ENCODE data around the gene SLC27A6.

Gene SLC27A6

DNA sequence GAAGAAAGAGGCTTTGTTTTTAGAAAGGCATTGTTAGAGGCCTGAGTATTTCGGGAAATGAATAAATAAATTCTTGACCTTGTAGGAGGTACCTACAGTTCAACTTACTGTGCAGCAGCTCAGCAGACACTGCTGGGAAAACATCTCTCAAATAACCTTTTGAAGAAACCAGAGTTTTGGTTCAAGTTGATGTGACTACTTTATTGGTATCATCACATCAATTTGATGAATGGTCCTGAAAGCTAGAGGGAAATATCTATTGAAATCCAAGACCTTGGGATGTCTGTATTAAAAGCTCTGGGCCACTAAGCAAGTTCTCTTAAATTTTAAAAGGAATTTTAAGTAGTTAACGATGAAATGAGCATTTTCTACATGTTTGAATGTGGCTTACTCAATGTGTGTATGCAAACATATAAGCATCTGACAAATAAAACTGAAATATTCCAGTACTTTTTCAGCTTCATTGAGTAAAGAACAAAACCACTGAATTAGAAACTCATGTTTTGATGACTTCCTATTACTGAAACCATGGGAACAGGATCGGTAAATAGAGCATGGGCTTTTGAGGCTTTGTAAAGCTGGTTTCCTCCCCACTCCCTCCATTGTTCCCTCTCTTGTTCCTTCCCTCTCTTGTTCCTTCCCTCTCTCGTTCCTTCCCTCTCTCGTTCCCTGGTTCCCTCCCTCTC lies 36.7 kb downstream of the SLC27A6 start:
- H3K36me3 ChIP-seq (ENCODE audit: control insufficient read depth, insufficient read depth, low read length), result no peaks in the 10 kb centered on the region
- no CpG with 5 or more reads among the region's 5 CpGs for WGBS (ENCODE audit: insufficient coverage, insufficient read length)
- H3K4me1 ChIP-seq (ENCODE audit: control insufficient read depth, insufficient read depth, low read length), result peaks cover 2% of the 10 kb centered on the region; the same call in 1 of the 2 replicates
- H3K27ac ChIP-seq (ENCODE audit: low read length), result no peak overlapping the region
- H3K4me3 ChIP-seq (ENCODE audit: low read length), result no peak overlapping the region
- no peaks in the 10 kb centered on the region for H3K27me3 ChIP-seq (ENCODE audit: control insufficient read depth, insufficient read depth, low read length)
- H3K9me3 ChIP-seq (ENCODE audit: control insufficient read depth, insufficient read depth, low read length), result no peaks in the 10 kb centered on the region
- no peak for DNase-seq (ENCODE audit: low read depth, low spot score)

DNA sequence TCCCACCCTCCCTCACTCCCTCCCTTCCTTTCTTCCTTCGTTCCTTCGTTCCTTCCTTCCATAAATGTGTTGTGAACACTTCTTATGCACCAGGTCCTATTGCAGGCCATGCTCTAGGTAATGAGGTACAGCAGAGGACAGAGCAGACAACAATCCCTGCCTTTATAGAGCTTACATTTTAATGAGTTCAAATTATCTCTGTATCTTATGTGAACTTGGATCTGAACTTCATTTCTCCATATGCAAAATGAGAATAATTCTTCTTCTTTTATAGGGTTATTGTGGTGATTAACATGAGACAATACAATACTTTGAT lies 37.2 kb downstream of the SLC27A6 start:
- peaks cover 2% of the 10 kb centered on the region; the same call in 1 of the 2 replicates for H3K4me1 ChIP-seq (ENCODE audit: control insufficient read depth, insufficient read depth, low read length)
- no peaks in the 10 kb centered on the region for H3K27me3 ChIP-seq (ENCODE audit: control insufficient read depth, insufficient read depth, low read length)
- H3K9me3 ChIP-seq (ENCODE audit: control insufficient read depth, insufficient read depth, low read length), result no peaks in the 10 kb centered on the region
- no peak for DNase-seq (ENCODE audit: low read depth, low spot score)
- H3K4me3 ChIP-seq (ENCODE audit: low read length), result no peak overlapping the region
- no CpG with 5 or more reads among the region's 2 CpGs for WGBS (ENCODE audit: insufficient coverage, insufficient read length)
- H3K36me3 ChIP-seq (ENCODE audit: control insufficient read depth, insufficient read depth, low read length), result no peaks in the 10 kb centered on the region
- H3K27ac ChIP-seq (ENCODE audit: low read length), result no peak overlapping the region

DNA sequence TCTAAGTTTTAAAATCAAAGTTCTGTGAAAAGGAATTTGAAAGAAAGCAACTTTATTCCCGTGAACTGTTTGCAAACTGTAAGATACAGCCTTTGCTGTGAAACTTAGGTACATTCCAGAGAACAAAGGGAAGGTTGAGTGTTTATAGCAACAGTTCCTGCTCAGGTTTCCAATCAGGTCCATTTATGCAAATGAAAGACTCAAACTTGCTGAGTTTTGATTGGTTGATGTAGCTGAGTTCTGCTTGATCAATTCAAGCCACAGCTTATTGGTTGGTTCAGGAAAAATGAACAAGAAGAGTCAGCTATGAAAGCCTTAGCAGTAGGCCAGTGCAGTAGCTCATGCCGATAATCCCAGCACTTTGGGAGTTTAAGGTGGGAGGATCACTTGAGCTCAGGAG lies 37.9 kb downstream of the SLC27A6 start:
- Histone ChIP-seq H3K9me3 (ENCODE audit: control insufficient read depth, insufficient read depth, low read length) (no peaks in the 10 kb centered on the region), H3K27me3 (ENCODE audit: control insufficient read depth, insufficient read depth, low read length) (no peaks in the 10 kb centered on the region), H3K36me3 (ENCODE audit: control insufficient read depth, insufficient read depth, low read length) (no peaks in the 10 kb centered on the region), H3K4me1 (ENCODE audit: control insufficient read depth, insufficient read depth, low read length) (peaks cover 2% of the 10 kb centered on the region; the same call in 1 of the 2 replicates), H3K27ac (ENCODE audit: low read length) (no peak overlapping the region), H3K4me3 (ENCODE audit: low read length) (no peak overlapping the region)
- no peak for DNase-seq (ENCODE audit: low read depth, low spot score)
- WGBS (ENCODE audit: insufficient coverage, insufficient read length), result no CpG with 5 or more reads among the region's 2 CpGs

DNA sequence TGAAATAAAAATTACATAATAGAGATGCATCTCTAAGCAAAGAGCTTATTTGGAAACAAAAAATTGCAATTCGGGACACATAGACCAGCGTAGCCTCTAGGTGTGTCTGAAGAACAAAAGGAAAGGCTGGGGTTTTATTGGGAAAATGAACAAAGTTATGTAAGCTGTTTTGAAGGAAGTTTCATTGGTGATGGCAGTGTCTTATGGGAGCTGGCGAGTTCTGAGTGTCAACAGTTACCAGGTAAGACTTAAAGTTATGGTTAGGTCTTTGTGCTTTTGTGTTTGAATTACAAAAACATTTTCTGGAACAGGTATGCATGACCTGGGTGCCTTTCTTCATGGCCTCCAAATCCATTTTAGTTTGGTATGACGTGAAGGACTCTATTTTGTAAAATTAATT lies 48.9 kb downstream of the SLC27A6 start:
- no peak overlapping the region for H3K27ac ChIP-seq (ENCODE audit: low read length)
- WGBS (ENCODE audit: insufficient coverage, insufficient read length), result no CpG with 5 or more reads among the region's 4 CpGs
- no peak overlapping the region for H3K4me3 ChIP-seq (ENCODE audit: low read length)
- no peaks in the 10 kb centered on the region for H3K36me3 ChIP-seq (ENCODE audit: control insufficient read depth, insufficient read depth, low read length)
- H3K9me3 ChIP-seq (ENCODE audit: control insufficient read depth, insufficient read depth, low read length), result no peaks in the 10 kb centered on the region
- DNase-seq (ENCODE audit: low read depth, low spot score), result no peak
- H3K4me1 ChIP-seq (ENCODE audit: control insufficient read depth, insufficient read depth, low read length), result no peaks in the 10 kb centered on the region
- H3K27me3 ChIP-seq (ENCODE audit: control insufficient read depth, insufficient read depth, low read length), result no peaks in the 10 kb centered on the region

DNA sequence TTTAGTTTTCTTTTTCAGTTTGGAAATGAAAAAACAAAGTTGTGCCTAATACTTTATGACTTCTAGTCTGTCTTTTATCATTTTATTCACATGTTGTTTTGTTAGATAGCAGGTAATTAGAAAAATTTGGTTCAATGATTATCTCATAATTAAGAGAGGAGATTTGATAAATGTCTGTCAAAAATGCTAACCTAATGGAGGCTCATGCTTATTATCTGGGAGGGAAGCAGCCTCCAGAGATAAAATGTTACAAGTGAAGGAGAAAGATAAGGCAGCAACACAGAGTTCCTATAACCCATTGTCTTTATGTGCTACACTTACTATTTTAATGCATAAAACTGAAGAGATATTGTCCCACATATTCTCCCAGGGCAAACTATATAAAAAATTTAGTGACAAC lies 53.5 kb downstream of the SLC27A6 start:
- Histone ChIP-seq H3K9me3 (ENCODE audit: control insufficient read depth, insufficient read depth, low read length) (no peaks in the 10 kb centered on the region), H3K27me3 (ENCODE audit: control insufficient read depth, insufficient read depth, low read length) (no peaks in the 10 kb centered on the region; the same call in 1 of the 2 replicates), H3K36me3 (ENCODE audit: control insufficient read depth, insufficient read depth, low read length) (no peaks in the 10 kb centered on the region), H3K4me3 (ENCODE audit: low read length) (no peak overlapping the region), H3K27ac (ENCODE audit: low read length) (no peak overlapping the region), H3K4me1 (ENCODE audit: control insufficient read depth, insufficient read depth, low read length) (no peaks in the 10 kb centered on the region)
- no peak for DNase-seq (ENCODE audit: low read depth, low spot score)

DNA sequence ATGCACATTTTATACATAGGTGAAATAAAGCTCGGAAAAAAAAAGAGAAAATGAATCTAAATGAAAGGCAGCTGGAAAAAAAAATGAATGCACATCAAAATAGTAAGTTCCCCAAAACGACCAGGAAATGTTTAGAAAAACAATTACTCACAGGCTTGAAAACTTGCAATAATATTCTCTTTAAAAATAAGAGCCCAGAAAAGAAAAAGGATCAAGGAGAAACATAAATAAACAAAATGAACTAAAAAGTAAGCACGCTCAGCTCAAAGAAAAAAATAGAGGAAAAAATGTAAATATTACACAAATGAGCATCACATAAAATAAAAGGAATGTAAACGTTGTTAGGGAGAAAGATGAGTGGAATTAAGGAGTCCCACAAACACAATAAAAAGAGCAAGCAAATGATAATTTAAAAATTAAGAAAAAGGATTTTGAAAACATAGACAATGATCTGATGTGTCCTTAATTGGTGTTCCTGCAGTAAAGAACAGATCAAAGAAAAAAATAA lies 54.2 kb downstream of the SLC27A6 start:
- Histone ChIP-seq H3K4me1 (ENCODE audit: control insufficient read depth, insufficient read depth, low read length) (no peaks in the 10 kb centered on the region), H3K27me3 (ENCODE audit: control insufficient read depth, insufficient read depth, low read length) (no peaks in the 10 kb centered on the region; the same call in 1 of the 2 replicates), H3K4me3 (ENCODE audit: low read length) (no peak overlapping the region), H3K36me3 (ENCODE audit: control insufficient read depth, insufficient read depth, low read length) (no peaks in the 10 kb centered on the region), H3K27ac (ENCODE audit: low read length) (no peak overlapping the region), H3K9me3 (ENCODE audit: control insufficient read depth, insufficient read depth, low read length) (no peaks in the 10 kb centered on the region)
- no CpG with 5 or more reads among the region's 4 CpGs for WGBS (ENCODE audit: insufficient coverage, insufficient read length)
- DNase-seq (ENCODE audit: low read depth, low spot score), result no peak

DNA sequence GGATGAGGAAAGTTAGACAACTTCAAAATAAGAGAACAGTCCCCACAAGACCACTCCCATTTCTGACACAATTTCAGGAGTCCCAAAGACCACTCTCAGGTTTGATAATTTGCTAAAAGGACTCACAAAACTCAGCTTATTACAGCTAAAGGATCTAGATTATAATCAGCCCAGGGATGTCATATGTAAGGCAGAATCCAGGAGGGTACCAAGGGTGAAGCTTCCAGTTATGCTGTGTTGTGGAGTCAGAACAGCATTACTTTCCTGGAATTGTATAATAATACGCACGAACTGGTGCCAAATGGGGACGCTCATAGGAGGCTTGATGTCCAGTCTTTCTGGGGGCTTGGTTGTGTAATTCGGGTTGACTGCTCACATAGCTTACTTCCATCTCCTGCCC lies 55.4 kb downstream of the SLC27A6 start:
- H3K4me3 ChIP-seq (ENCODE audit: low read length), result no peak overlapping the region
- no peaks in the 10 kb centered on the region for H3K36me3 ChIP-seq (ENCODE audit: control insufficient read depth, insufficient read depth, low read length)
- no peaks in the 10 kb centered on the region for H3K9me3 ChIP-seq (ENCODE audit: control insufficient read depth, insufficient read depth, low read length)
- no peak for DNase-seq (ENCODE audit: low read depth, low spot score)
- H3K4me1 ChIP-seq (ENCODE audit: control insufficient read depth, insufficient read depth, low read length), result no peaks in the 10 kb centered on the region
- WGBS (ENCODE audit: insufficient coverage, insufficient read length), result no CpG with 5 or more reads among the region's 4 CpGs
- H3K27ac ChIP-seq (ENCODE audit: low read length), result no peak overlapping the region
- no peaks in the 10 kb centered on the region; the same call in 1 of the 2 replicates for H3K27me3 ChIP-seq (ENCODE audit: control insufficient read depth, insufficient read depth, low read length)

DNA sequence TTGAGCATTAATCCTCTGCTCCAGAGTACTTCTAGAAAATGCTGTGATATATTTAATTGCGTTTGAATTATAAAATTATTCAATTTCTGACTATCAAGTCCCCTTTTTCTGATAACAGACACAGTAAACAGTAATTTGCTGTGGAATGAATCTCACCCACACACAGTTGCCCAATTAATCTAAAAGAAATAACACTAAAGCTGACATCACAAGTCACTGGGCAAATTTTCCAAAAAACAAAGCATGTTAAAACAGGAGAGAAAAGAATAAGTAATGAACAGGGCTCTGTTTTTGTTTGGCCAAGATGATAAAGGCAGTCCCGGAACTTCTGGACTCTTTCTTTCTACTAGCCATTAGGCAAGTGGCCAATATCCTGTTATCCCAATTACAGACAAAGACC lies 56.5 kb downstream of the SLC27A6 start:
- no peak overlapping the region for H3K27ac ChIP-seq (ENCODE audit: low read length)
- no peaks in the 10 kb centered on the region for H3K36me3 ChIP-seq (ENCODE audit: control insufficient read depth, insufficient read depth, low read length)
- no peak overlapping the region for H3K4me3 ChIP-seq (ENCODE audit: low read length)
- DNase-seq (ENCODE audit: low read depth, low spot score), result no peak
- no peaks in the 10 kb centered on the region for H3K9me3 ChIP-seq (ENCODE audit: control insufficient read depth, insufficient read depth, low read length)
- WGBS (ENCODE audit: insufficient coverage, insufficient read length), result no CpG with 5 or more reads among the region's 2 CpGs
- H3K4me1 ChIP-seq (ENCODE audit: control insufficient read depth, insufficient read depth, low read length), result no peaks in the 10 kb centered on the region
- H3K27me3 ChIP-seq (ENCODE audit: control insufficient read depth, insufficient read depth, low read length), result no peaks in the 10 kb centered on the region; the same call in 1 of the 2 replicates

DNA sequence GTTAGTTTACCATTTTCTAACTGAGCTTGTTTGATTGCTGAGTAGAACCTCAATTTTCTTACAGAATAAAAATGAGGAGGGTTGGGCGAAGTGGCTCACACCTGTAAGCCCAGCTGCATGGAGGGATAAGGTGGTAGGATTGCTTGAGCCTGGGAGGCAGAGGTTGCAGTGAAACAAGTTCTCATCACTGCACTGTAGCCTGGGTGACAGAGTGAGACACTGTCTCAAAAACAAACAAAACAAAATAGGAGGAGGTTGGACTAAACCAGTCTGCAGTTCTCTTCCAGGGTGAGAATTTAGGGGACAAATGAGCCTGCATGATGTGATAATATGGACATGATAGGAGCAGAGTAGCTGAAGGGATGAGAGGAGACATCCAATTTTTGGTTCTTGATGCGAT lies 57.3 kb downstream of the SLC27A6 start:
- WGBS (ENCODE audit: insufficient coverage, insufficient read length), result no CpG with 5 or more reads among the region's 2 CpGs
- Histone ChIP-seq H3K27me3 (ENCODE audit: control insufficient read depth, insufficient read depth, low read length) (no peaks in the 10 kb centered on the region; the same call in 1 of the 2 replicates), H3K4me3 (ENCODE audit: low read length) (no peak overlapping the region), H3K9me3 (ENCODE audit: control insufficient read depth, insufficient read depth, low read length) (no peaks in the 10 kb centered on the region), H3K36me3 (ENCODE audit: control insufficient read depth, insufficient read depth, low read length) (no peaks in the 10 kb centered on the region), H3K27ac (ENCODE audit: low read length) (no peak overlapping the region), H3K4me1 (ENCODE audit: control insufficient read depth, insufficient read depth, low read length) (no peaks in the 10 kb centered on the region)
- no peak for DNase-seq (ENCODE audit: low read depth, low spot score)

DNA sequence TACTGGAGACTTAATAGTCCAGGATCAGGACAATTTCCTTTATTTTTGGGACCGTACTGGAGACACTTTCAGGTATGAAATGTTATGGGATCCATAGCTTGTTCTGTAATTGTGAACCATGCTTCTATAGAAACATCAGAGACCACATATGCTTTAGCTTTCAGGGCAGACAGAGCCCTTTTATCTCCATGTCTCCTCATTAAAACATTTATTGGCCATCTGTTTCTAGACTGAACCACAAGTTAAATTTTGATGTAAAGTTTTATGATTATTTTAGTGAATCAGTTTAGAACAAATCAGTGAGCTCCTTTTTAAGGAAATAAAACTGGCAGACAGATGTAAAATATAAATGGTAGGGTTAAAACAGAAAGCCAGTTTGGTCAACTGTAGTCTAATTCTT lies 62.0 kb downstream of the SLC27A6 start:
- no peaks in the 10 kb centered on the region for H3K4me1 ChIP-seq (ENCODE audit: control insufficient read depth, insufficient read depth, low read length)
- H3K4me3 ChIP-seq (ENCODE audit: low read length), result no peak overlapping the region
- no CpG with 5 or more reads among the region's 1 CpG for WGBS (ENCODE audit: insufficient coverage, insufficient read length)
- H3K27me3 ChIP-seq (ENCODE audit: control insufficient read depth, insufficient read depth, low read length), result no peaks in the 10 kb centered on the region
- H3K9me3 ChIP-seq (ENCODE audit: control insufficient read depth, insufficient read depth, low read length), result no peaks in the 10 kb centered on the region
- H3K36me3 ChIP-seq (ENCODE audit: control insufficient read depth, insufficient read depth, low read length), result no peaks in the 10 kb centered on the region
- DNase-seq (ENCODE audit: low read depth, low spot score), result no peak
- H3K27ac ChIP-seq (ENCODE audit: low read length), result no peak overlapping the region
